ENCODE measurements around the gene KAZN.

KAZN gene

DNA sequence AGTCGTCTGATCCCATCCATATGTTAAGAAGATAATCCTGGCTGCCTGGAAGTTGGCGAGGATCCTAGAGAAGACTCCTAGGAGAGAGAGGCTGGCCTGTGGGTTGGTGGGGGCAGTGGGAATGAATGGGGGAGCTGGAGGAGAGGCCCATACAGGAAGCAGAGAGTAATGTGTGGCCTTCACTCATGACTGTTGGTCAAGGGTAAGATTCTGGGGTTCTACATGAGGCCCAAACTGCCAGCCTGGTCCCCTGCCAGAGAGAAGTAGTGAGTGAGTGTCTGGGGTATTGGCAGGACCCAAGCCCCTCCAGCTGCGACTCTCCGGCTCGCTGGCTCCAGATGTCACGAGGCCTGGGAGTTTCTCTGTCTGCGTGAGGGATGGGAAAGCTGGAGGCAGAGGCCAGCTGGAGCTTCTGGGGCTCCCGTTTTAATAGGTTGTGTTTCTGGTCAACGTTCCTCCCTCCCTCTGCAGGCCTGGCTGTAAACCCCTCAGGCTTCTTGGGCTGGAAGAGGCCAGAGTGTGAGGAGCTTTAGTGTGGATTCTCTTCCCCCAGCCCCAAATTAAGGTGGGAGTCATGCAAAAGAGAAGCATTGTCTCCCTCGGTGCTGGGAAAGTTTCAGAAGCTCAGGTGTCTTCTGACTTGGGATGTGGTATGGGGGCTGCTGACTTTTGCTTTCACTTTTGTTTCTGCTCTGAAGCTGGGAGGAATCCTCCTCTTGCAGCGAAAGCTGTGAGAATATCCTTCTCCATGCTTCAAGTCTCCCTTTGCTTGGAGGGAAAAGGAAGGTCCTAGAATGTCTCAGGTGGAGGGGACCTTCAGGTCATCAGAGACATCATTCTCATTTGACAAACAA lies 557.6 kb downstream of the KAZN start:
- DNase-seq (ENCODE audit: low spot score): peak; percentile 57
- TF ChIP-seq, protein P1, sequence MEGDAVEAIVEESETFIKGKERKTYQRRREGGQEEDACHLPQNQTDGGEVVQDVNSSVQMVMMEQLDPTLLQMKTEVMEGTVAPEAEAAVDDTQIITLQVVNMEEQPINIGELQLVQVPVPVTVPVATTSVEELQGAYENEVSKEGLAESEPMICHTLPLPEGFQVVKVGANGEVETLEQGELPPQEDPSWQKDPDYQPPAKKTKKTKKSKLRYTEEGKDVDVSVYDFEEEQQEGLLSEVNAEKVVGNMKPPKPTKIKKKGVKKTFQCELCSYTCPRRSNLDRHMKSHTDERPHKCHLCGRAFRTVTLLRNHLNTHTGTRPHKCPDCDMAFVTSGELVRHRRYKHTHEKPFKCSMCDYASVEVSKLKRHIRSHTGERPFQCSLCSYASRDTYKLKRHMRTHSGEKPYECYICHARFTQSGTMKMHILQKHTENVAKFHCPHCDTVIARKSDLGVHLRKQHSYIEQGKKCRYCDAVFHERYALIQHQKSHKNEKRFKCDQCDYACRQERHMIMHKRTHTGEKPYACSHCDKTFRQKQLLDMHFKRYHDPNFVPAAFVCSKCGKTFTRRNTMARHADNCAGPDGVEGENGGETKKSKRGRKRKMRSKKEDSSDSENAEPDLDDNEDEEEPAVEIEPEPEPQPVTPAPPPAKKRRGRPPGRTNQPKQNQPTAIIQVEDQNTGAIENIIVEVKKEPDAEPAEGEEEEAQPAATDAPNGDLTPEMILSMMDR (IDR thresholded peaks at IDR 0.05; ENCODE audit: borderline replicate concordance, control extremely low read depth, extremely low read depth, insufficient read depth, missing control alignments): no peak
- in situ Hi-C loops (cut with MboI; ENCODE audit: low sequenced_read_pairs, unreplicated experiment): no loop called here

DNA sequence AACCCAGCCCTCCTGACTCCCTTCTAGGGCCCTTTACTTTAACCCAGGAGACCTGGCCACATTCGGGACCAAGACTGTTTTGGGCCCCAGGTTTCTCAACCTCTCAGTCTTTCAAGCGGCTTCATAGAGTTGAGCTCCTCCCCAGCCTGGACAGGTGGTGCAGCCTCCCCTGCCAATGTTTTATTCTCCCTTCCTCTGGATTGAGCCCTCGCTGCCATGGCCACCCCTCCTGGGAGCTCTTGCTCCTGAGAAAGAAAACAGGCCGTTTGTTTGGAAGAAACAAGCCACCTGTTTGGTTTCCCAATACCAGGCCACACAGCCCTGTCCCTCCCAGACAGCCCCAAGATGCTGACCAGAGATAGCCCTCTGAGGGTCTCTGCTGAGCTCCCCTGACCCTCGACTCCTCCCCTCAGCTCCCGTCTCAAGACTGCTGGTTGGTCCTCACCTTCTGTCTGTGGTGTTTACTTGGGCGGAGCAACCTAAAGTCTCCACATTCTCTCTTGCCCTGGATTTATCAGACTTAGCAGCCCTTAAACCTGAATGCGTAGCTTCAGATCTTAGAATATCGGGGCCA lies 558.4 kb downstream of the KAZN start:
- TF ChIP-seq, protein P1 (IDR thresholded peaks at IDR 0.05; ENCODE audit: borderline replicate concordance, control extremely low read depth, extremely low read depth, insufficient read depth, missing control alignments): no peak
- in situ Hi-C loops (cut with MboI; ENCODE audit: low sequenced_read_pairs, unreplicated experiment): no loop called here
- DNase-seq (ENCODE audit: low spot score): no peak

DNA sequence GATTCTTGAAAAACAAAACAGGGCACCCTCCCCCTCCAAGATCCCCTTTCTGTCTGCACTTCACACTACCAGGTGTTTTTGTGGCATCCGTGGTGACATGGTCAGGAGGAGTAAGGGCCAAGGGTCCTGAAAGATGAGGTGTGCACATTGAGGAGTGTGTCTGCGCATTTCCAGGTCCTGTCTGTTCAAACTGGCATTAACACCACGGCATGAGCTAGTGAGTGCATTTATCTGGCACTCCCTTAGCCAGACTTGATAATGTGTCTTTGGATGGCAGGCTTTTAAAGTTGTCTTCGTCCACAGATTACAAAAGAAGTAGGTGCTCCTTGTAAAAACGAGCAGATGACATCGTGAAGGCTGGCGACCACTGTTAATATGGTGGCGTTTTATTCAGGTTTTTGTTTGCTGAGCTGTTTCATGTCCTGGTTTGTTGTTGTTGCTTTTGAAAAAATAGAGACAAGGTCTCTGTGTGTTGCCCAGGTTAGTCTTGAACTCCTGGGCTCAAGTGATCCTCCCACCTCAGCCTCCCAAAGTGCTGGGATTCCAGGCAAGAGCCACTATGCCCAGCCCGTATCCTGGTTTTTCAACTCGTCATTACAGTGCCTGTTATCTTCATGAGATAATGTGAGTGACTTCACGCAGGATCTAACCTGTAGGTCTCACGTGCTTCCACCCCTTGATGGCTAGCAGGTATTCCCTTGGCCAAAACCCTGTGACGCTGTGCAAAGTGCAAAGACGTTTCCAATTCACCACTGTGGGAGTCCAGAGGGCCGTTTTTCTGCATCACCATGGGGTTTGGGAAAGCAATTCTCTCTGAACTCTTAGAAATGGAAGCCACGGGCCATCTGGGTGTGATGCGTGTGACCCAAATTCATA lies 559.3 kb downstream of the KAZN start:
- DNase-seq (ENCODE audit: low spot score): no peak
- TF ChIP-seq, protein P1 (IDR thresholded peaks at IDR 0.05; ENCODE audit: borderline replicate concordance, control extremely low read depth, extremely low read depth, insufficient read depth, missing control alignments): no peak
- in situ Hi-C loops (cut with MboI; ENCODE audit: low sequenced_read_pairs, unreplicated experiment): no loop called here

DNA sequence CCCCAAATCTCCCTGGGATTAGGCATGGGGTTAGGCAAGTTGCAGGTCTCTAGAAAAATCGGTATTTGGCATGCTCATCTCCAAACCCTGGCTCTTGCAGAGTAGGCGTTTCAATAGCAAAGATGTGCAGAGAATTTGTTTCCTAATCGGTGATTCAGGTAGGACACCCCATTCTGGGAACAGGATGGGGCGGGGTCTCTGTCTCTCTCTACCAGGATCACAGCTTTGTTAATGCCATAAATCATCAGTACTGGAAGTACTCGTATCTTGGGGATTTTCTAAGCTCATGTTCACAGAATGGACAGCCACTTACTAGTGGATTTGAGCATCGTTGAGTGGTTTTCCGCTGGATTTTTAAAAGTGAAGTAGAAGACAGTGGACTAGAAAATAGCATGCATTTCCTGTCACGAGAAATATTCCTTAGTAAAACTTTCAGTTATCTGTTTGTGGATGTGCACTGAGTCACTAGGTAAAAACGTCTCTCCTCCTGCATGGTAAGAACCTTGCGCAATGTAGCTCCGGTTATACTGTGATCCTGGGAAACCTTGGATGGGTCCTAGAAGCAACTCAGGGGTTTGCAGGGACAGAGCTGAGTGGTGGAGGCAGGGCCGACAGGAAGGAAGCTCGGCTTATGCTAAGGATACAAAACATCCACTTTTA lies 560.2 kb downstream of the KAZN start:
- TF ChIP-seq, protein P1 (IDR thresholded peaks at IDR 0.05; ENCODE audit: borderline replicate concordance, control extremely low read depth, extremely low read depth, insufficient read depth, missing control alignments): no peak
- DNase-seq (ENCODE audit: low spot score): no peak

DNA sequence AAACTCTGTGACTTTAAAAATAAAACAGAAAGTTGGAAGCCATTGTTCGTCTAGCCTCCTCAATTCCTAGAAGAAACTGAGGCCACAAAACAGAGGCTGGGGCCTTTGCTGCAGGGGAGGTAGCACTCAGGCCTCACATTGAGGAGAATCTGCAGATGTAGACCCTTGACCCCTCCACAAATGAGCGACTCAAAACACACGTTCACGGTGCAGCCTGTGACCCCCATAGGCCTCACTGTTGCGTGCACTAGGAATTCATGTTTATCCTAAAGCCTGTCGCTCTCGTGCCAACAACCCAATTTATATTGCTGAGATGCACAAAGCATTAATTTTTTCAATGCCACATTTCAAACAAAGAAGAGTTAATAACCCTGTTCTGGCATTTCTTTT lies 560.7 kb downstream of the KAZN start:
- in situ Hi-C loops (cut with MboI; ENCODE audit: low sequenced_read_pairs, unreplicated experiment): no loop called here
- DNase-seq (ENCODE audit: low spot score): no peak
- TF ChIP-seq, protein P1 (IDR thresholded peaks at IDR 0.05; ENCODE audit: borderline replicate concordance, control extremely low read depth, extremely low read depth, insufficient read depth, missing control alignments): no peak

More for the DNA sequence above, 560.2 kb downstream of the KAZN start:
- in situ Hi-C loops (cut with MboI; ENCODE audit: low sequenced_read_pairs, unreplicated experiment): no loop called here

DNA sequence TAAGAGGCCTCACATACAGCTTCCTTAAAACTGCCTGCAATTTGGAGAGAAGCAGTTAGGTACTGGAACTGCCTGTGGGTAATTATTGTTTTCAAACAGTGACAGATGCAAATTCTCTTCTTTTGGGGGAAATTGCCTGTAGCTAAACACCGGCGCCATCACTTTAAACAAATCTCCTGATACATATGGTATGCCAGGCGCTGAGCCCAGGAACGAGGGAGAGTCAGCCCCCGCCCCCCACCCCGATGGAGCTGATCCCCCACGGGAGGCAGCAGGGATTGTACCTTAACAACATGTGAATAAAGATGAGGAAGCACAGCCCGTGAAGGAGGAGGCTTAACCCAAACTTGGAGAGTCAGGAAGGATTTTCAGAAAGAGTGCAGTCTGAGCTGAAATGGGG lies 562.1 kb downstream of the KAZN start:
- no peak for DNase-seq (ENCODE audit: low spot score)
- in situ Hi-C loops (cut with MboI; ENCODE audit: low sequenced_read_pairs, unreplicated experiment): no loop called here
- TF ChIP-seq, protein P1 (IDR thresholded peaks at IDR 0.05; ENCODE audit: borderline replicate concordance, control extremely low read depth, extremely low read depth, insufficient read depth, missing control alignments): no peak
